ENCODE data around the gene CTAGE4.
"Not testable (repeated sequence)": the region's sequence is repeated elsewhere in the genome, so short reads cannot be mapped to it uniquely, and the experiment has no call there.

The CTAGE4 gene

GRCh38 chr7:144174613-144175012, 8.7 kb upstream of the CTAGE4 start:
- Histone ChIP-seq H3K9ac (no peak overlapping the region), H3K27me3 (no peaks in the 10 kb centered on the region), H4K20me1 (no peaks in the 10 kb centered on the region), H3K27ac (no peak overlapping the region), H3K36me3 (no peaks in the 10 kb centered on the region), H3K4me3 (no peak overlapping the region), H3K4me1 (no peaks in the 10 kb centered on the region), H3K4me2 (no peak overlapping the region), H3K9me3 (no peaks in the 10 kb centered on the region)
- TF ChIP-seq Cebpa-rat (IDR thresholded peaks at IDR 0.05), result no peak

- not testable (repeated sequence) for H3K36me3 ChIP-seq, H3K9ac ChIP-seq, H4K20me1 ChIP-seq, H3K4me2 ChIP-seq, H3K9me3 ChIP-seq, H3K4me1 ChIP-seq, H3K4me3 ChIP-seq, H3K27me3 ChIP-seq, H3K27ac ChIP-seq
Observed at GRCh38 chr7:144178380-144179164, 4.7 kb upstream of the CTAGE4 start.

- not testable (repeated sequence) for H3K27me3 ChIP-seq, H3K9me3 ChIP-seq, H3K4me2 ChIP-seq, H3K36me3 ChIP-seq, H3K9ac ChIP-seq, H3K27ac ChIP-seq, H3K4me3 ChIP-seq, H3K4me1 ChIP-seq, H4K20me1 ChIP-seq
Observed at GRCh38 chr7:144179165-144179479, 4.1 kb upstream of the CTAGE4 start.

DNA sequence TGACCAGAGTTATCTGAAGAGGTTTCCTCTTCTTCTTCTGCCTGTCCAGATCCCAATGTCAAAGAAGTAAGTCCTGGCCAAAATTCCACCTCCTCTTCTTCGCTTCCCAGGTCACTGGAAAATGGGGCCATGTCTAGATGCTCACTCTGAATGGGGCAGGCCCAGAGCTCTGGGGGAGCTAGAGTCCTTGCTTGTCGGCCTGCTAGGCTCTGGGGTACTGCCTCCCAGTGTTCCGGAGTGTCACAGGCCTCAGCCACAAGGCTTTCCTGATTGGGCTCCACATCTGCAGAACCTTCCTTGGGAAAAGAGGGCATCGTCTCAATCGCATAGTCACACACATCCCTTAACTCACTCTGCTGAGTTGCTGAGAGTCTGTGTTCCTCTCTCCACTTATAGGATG, 4.6 kb downstream of the CTAGE4 start:
- not testable (repeated sequence) for H3K27ac ChIP-seq, H3K4me2 ChIP-seq, H3K9me3 ChIP-seq, H4K20me1 ChIP-seq, H3K27me3 ChIP-seq, H3K36me3 ChIP-seq, H3K9ac ChIP-seq, H3K4me3 ChIP-seq, H3K4me1 ChIP-seq

DNA sequence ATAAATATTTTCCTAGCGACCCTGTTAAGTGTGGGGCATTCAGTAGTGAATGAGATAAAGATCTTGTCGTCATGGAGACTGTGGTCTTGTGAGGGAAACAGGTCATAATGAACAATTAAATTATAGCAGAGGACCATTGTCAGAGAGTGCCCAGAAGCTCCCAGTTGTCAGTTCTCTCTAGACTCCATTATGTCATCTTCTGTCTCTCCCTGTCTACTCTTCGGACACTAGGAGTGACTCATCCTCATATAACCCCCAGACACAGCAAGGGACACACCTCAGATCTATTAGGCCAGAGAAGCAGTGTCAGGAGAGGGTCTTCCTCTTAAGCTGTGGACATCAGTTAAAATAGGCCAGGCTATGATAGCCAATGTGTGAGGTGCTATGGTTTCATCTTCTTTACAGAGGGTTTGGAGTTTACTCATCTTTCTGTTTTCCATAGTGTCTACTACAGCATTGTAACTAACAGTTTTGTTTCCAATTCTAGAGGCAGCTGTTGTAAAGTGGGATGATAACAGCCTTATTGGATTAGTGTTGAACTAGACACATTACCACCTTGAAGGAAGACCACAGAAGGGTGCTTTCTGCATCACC, 5.4 kb downstream of the CTAGE4 start:
- not testable (repeated sequence) for H3K9ac ChIP-seq, H3K27me3 ChIP-seq, H3K9me3 ChIP-seq, H3K4me1 ChIP-seq, H3K27ac ChIP-seq, H3K4me3 ChIP-seq, H4K20me1 ChIP-seq, H3K4me2 ChIP-seq, H3K36me3 ChIP-seq

- not testable (repeated sequence) for H3K9me3 ChIP-seq, H3K4me1 ChIP-seq, H3K4me2 ChIP-seq, H3K27ac ChIP-seq, H3K36me3 ChIP-seq, H3K9ac ChIP-seq, H4K20me1 ChIP-seq, H3K4me3 ChIP-seq, H3K27me3 ChIP-seq
Observed at GRCh38 chr7:144193782-144194181, 10.5 kb downstream of the CTAGE4 start.

GRCh38 chr7:144194453-144194852, 11.2 kb downstream of the CTAGE4 start:
- not testable (repeated sequence) for H4K20me1 ChIP-seq, H3K36me3 ChIP-seq, H3K27ac ChIP-seq, H3K4me1 ChIP-seq, H3K27me3 ChIP-seq, H3K4me3 ChIP-seq, H3K9ac ChIP-seq, H3K9me3 ChIP-seq, H3K4me2 ChIP-seq

DNA sequence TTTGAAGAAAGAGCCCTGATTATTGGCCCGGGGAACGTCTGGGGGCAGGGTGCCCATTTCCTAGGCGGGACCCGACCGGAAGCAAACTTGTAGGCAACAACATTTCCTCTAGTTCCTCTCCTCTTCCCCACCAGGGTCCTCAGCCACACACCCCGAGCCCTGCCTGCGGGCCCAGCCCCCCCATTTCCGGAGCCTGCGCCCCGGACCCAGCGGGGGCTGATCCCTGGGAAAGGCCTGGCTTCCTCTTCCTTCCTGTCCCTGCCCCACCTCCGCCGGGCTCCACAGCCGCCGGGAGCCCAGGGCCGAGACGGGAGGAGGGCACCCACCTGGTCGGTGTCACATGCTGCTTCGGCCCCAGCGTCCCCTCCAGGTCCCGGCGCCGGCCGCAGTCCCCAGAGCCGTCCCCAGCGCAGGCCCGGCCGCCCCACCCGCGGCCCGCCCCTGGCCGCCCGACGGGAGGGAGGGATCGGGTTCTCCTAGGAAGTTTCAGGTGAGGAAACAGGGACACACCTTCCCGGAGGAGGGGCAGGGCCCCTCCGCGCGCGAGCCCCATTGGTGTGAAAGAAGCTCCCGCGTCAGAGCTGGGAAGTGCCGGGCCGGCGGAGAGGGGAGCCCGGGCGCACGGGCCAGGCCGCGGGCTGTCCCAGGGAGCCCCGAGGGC, 12.1 kb downstream of the CTAGE4 start, which contains the start of gene ARHGEF35:
TSS of gene ARHGEF35 (minus strand) at position 622 of the 661 bp plus-strand sequence. CDS start 7,450 bp downstream, outside the sequence.
- H3K27me3 ChIP-seq, H3K4me3 ChIP-seq, H3K4me1 ChIP-seq, H3K4me2 ChIP-seq, H3K9ac ChIP-seq, H3K36me3 ChIP-seq, H3K9me3 ChIP-seq, H4K20me1 ChIP-seq, H3K27ac ChIP-seq: not testable (repeated sequence)

DNA sequence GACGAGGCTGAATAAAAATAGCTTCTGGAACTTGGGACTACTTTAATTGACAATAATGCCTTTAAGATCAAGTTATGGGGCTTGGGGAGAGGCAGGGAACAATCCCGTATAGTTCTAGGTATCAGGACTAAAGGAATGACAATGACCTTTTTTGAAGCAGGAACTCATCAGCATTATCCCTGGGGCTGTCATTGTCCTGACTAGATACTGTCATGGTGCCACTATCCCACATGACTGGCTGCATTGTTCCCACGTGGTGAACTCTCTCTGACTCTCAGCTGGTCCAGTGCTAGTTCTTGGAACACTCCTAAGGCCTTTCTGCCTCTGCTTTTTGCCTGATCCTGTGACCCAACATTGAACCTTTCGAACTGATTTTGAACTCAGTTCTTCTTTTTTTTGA, 15.7 kb downstream of the CTAGE4 start:
- not testable (repeated sequence) for H4K20me1 ChIP-seq, H3K9me3 ChIP-seq, H3K27me3 ChIP-seq, H3K27ac ChIP-seq, H3K4me3 ChIP-seq, H3K4me1 ChIP-seq, H3K4me2 ChIP-seq, H3K9ac ChIP-seq, H3K36me3 ChIP-seq

DNA sequence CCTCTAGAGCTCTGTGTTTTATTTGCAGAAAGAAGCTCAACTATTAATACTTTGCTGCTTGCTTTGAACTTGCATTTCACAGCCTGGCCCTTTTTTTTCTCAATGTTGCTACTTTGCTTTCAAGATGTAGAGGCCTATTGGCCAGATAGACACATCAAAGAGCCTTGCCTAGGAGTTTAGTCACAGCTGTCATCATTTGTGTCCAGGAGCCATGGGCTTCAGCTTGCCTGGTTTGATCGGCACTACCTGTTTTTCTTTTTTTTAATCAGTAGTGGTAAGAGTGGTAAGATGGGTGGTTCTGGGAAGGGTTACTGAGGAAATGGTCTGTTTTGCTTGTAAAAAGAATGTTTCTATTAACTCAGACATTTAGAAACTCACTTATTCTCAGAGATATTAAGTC, 18.7 kb downstream of the CTAGE4 start:
- H3K4me1 ChIP-seq, H3K4me3 ChIP-seq, H3K9ac ChIP-seq, H3K27me3 ChIP-seq, H3K36me3 ChIP-seq, H3K27ac ChIP-seq, H3K9me3 ChIP-seq, H4K20me1 ChIP-seq, H3K4me2 ChIP-seq: not testable (repeated sequence)

DNA sequence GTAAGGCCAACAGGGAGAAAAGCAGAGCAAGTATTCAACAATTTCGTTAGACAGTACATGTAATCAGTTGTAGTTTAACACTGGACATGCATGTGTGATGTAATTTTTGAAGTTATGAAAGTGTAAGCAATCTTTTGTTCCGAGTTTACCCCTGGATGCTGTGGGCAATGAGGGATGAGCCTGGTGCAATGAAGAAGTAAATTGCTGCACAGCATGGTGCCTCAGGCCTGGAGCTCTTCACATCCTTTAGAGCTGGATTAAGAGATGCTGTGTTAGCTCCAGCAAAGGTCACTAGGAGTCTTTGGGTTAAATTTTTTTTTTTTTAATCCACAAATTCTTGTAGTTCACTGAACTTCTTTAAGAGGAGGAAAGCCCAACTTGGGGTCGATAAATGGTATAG, 19.8 kb downstream of the CTAGE4 start:
- H3K9me3 ChIP-seq, H3K4me3 ChIP-seq, H3K27me3 ChIP-seq, H3K9ac ChIP-seq, H3K27ac ChIP-seq, H3K4me2 ChIP-seq, H4K20me1 ChIP-seq, H3K36me3 ChIP-seq, H3K4me1 ChIP-seq: not testable (repeated sequence)

GRCh38 chr7:144205306-144205705, 22.0 kb downstream of the CTAGE4 start:
- not testable (repeated sequence) for H3K4me2 ChIP-seq, H4K20me1 ChIP-seq, H3K4me1 ChIP-seq, H3K27ac ChIP-seq, H3K9ac ChIP-seq, H3K4me3 ChIP-seq, H3K27me3 ChIP-seq, H3K36me3 ChIP-seq, H3K9me3 ChIP-seq

GRCh38 chr7:144217200-144217599, 33.9 kb downstream of the CTAGE4 start:
- not testable (repeated sequence) for H3K27ac ChIP-seq, H3K9me3 ChIP-seq, H3K4me1 ChIP-seq, H3K4me3 ChIP-seq, H3K9ac ChIP-seq, H3K27me3 ChIP-seq, H3K4me2 ChIP-seq, H4K20me1 ChIP-seq, H3K36me3 ChIP-seq

DNA sequence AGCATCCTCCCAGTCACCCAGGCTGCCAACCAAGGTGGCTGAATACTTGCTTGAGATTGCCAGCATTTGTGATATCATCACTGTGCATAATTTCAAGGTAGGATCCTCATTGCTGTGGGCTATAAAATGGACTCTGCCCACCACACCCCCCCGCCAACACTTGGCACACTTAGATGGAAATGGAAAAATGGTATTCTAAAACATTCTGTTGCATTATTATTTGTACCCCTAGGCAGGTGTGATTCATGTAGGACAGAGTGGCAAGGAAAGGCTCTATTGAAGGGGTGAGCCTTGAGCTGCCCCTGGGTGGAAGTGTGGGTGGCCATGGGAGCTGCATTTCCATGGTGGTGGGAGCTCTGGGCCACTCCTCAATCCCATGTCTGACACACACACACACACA, 35.3 kb downstream of the CTAGE4 start:
- not testable (repeated sequence) for H3K4me2 ChIP-seq, H3K27ac ChIP-seq, H3K9ac ChIP-seq, H3K4me3 ChIP-seq, H3K27me3 ChIP-seq, H3K9me3 ChIP-seq, H4K20me1 ChIP-seq, H3K36me3 ChIP-seq, H3K4me1 ChIP-seq

DNA sequence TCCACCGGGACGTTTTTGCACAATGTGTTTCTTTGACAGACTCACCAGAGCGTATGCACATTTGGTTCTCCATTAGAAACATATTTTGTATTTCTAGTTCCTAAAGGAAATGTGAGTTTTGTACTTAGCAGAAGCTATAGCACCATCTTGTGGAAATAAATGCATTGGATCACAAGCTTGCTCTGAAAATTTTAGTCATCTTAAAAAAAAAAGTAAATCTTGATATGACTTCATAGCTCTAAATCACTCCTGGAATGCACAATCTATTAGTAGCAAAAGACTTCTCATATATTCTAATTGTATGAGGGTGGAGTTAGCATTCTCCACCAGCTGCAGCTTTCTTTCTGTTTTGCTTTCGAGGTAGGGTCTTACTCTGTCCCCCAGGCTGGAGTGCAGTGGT, 35.9 kb downstream of the CTAGE4 start:
- not testable (repeated sequence) for H3K36me3 ChIP-seq, H3K4me1 ChIP-seq, H3K27ac ChIP-seq, H3K4me3 ChIP-seq, H3K9me3 ChIP-seq, H3K27me3 ChIP-seq, H3K4me2 ChIP-seq, H3K9ac ChIP-seq, H4K20me1 ChIP-seq

Measured in BLaER1 (cell line).